SJCRH30 (cell line): ENCODE measurements around the gene MIGA1. TPM values are rescaled to one million over a fixed set of nuclear protein-coding genes. Genes with fewer than 3 reads are reported as not detected.

Experiments
- total RNA-seq: library from RNA; depleted of rRNA; stranded (reverse); fragments of >200 nt; shearing (Covaris generic); gene quantifications from 2 replicates; pipeline ENCODE4 v1.2.3, GENCODE V29; 2014; rRNA removed

MIGA1 gene
- total RNA-seq, 1 experiment from 2014 or later, result 8.8 TPM

Other genes with a start within 250 kb of the MIGA1 start
- gene ZZZ3, start 97.0 kb upstream of the MIGA1 start, total RNA-seq, result 59.9 and 63.6 TPM in 2 replicates
- gene USP33, start 19.8 kb upstream of the MIGA1 start, total RNA-seq, result 66.5 and 77.8 TPM in 2 replicates
- 6.9 and 9.0 TPM in 2 replicates for gene NEXN, start 109.0 kb downstream of the MIGA1 start, total RNA-seq
- 261 and 295 TPM in 2 replicates for gene FUBP1, start 199.4 kb downstream of the MIGA1 start, total RNA-seq
- gene DNAJB4, start 225.3 kb downstream of the MIGA1 start, total RNA-seq, result 30.6 and 35.0 TPM in 2 replicates